Measurements from ENCODE around the gene MACROD2. TPM values are rescaled to one million over a fixed set of nuclear protein-coding genes. Genes with fewer than 3 reads are reported as not detected.

The MACROD2 gene
- total and polyA plus RNA-seq, 2 donors (not counting 1 experiment from before 2014, with no cell fraction given) = 5.3 to 6.7 TPM

- no peak overlapping the region for H3K4me3 Mint-ChIP-seq
- no peaks in the 10 kb centered on the region for H3K9me3 Mint-ChIP-seq (ENCODE audit: insufficient read depth)
- H3K9me3 ChIP-seq (ENCODE audit: control extremely low read depth in 1 of 3, control insufficient read depth in 2 of 3, insufficient read depth in 1 of 3, low read length in 2 of 3) = no peaks in the 10 kb centered on the region
- no peaks in the 10 kb centered on the region for H3K27me3 ChIP-seq (replicated peaks in 1 of 4; ENCODE audit: control extremely low read depth in 1 of 4, control insufficient read depth in 3 of 4, insufficient read depth in 4 of 4, low read length in 3 of 4)
- no peaks in the 10 kb centered on the region for H3K79me2 ChIP-seq (ENCODE audit: control insufficient read depth, insufficient read depth, low read length)
- peaks cover 11% of the 10 kb centered on the region for H3K4me1 Mint-ChIP-seq
- POLR2A ChIA-PET = no interaction called here
- no peak for TF ChIP-seq CTCF (IDR thresholded peaks at IDR 0.05)
- no peak for TF ChIP-seq EZH2 (IDR thresholded peaks at IDR 0.05; ENCODE audit: borderline replicate concordance, insufficient read depth, low read depth, low read length, poor library complexity, severe bottlenecking)
- DNase-seq = peak; percentile 4
- no peak overlapping the region for H3K9ac ChIP-seq (ENCODE audit: low read length)
- H3K36me3 ChIP-seq (replicated peaks in 1 of 2; ENCODE audit: control extremely low read depth in 1 of 2, control insufficient read depth in 1 of 2, extremely low read depth in 1 of 2, insufficient read depth in 2 of 2, low read length in 1 of 2) = no peaks in the 10 kb centered on the region
- H2AFZ ChIP-seq (ENCODE audit: insufficient read depth, low read depth, low read length, poor library complexity, severe bottlenecking) = peak overlapping the region; percentile 42
- CTCF ChIA-PET = no interaction called here
- no peaks in the 10 kb centered on the region for H4K20me1 ChIP-seq (ENCODE audit: control insufficient read depth, insufficient read depth, low read length, poor library complexity, severe bottlenecking)
- no peaks in the 10 kb centered on the region for H3K27me3 Mint-ChIP-seq
- 11% methylated on average over 5 of the region's 5 CpGs for WGBS (ENCODE audit: insufficient coverage)
- H3K4me3 ChIP-seq (ENCODE audit: control extremely low read depth in 1 of 5, extremely low read depth in 1 of 5, insufficient read depth in 1 of 5, low read depth in 2 of 5, low read length in 4 of 5) = no peak overlapping the region
- ATAC-seq (ENCODE audit: low read depth) = no peak
- no peak overlapping the region for H3K27ac Mint-ChIP-seq
- no peaks in the 10 kb centered on the region for H3K4me1 ChIP-seq (ENCODE audit: control insufficient read depth in 2 of 2, insufficient read depth in 2 of 2, low read length in 2 of 2)
- no peak overlapping the region for H3K4me2 ChIP-seq (replicated peaks; ENCODE audit: low read depth, low read length, poor library complexity, severe bottlenecking)
- intact Hi-C loops (cut with micrococcal nuclease) = no loop called here
- no peak overlapping the region for H3K27ac ChIP-seq (ENCODE audit: low read length in 2 of 2)
Measured at GRCh38 chr20:15475483-15475882, 1480.2 kb downstream of the MACROD2 start.

- no peaks in the 10 kb centered on the region for H4K20me1 ChIP-seq (ENCODE audit: control insufficient read depth, insufficient read depth, low read length, poor library complexity, severe bottlenecking)
- no peaks in the 10 kb centered on the region for H3K27me3 Mint-ChIP-seq
- H3K27ac Mint-ChIP-seq = no peak overlapping the region
- no peaks in the 10 kb centered on the region for H3K9me3 Mint-ChIP-seq (ENCODE audit: insufficient read depth)
- TF ChIP-seq CTCF (IDR thresholded peaks at IDR 0.05) (no peak), EZH2 (IDR thresholded peaks at IDR 0.05; ENCODE audit: borderline replicate concordance, insufficient read depth, low read depth, low read length, poor library complexity, severe bottlenecking) (no peak)
- intact Hi-C loops (cut with micrococcal nuclease) = no loop called here
- CTCF ChIA-PET = no interaction called here
- no peak overlapping the region for H3K4me3 Mint-ChIP-seq
- POLR2A ChIA-PET = no interaction called here
- ATAC-seq (ENCODE audit: low read depth) (no peak), DNase-seq (no peak)
- no peak overlapping the region for H2AFZ ChIP-seq (ENCODE audit: insufficient read depth, low read depth, low read length, poor library complexity, severe bottlenecking)
- WGBS (ENCODE audit: insufficient coverage) = no CpG with 5 or more reads among the region's 2 CpGs
- H3K9me3 ChIP-seq (ENCODE audit: control extremely low read depth in 1 of 3, control insufficient read depth in 2 of 3, insufficient read depth in 1 of 3, low read length in 2 of 3) = no peaks in the 10 kb centered on the region
- no peaks in the 10 kb centered on the region for H3K79me2 ChIP-seq (ENCODE audit: control insufficient read depth, insufficient read depth, low read length)
- no peak overlapping the region for H3K27ac ChIP-seq (ENCODE audit: low read length in 2 of 2)
- H3K36me3 ChIP-seq (replicated peaks in 1 of 2; ENCODE audit: control extremely low read depth in 1 of 2, control insufficient read depth in 1 of 2, extremely low read depth in 1 of 2, insufficient read depth in 2 of 2, low read length in 1 of 2) = no peaks in the 10 kb centered on the region
- H3K27me3 ChIP-seq (replicated peaks in 1 of 4; ENCODE audit: control extremely low read depth in 1 of 4, control insufficient read depth in 3 of 4, insufficient read depth in 4 of 4, low read length in 3 of 4) = no peaks in the 10 kb centered on the region
- no peak overlapping the region for H3K9ac ChIP-seq (ENCODE audit: low read length)
- H3K4me3 ChIP-seq (ENCODE audit: control extremely low read depth in 1 of 5, extremely low read depth in 1 of 5, insufficient read depth in 1 of 5, low read depth in 2 of 5, low read length in 4 of 5) = no peak overlapping the region
- no peaks in the 10 kb centered on the region for H3K4me1 ChIP-seq (ENCODE audit: control insufficient read depth in 2 of 2, insufficient read depth in 2 of 2, low read length in 2 of 2)
- H3K4me2 ChIP-seq (replicated peaks; ENCODE audit: low read depth, low read length, poor library complexity, severe bottlenecking) = no peak overlapping the region
- H3K4me1 Mint-ChIP-seq = peaks cover 11% of the 10 kb centered on the region
Measured at GRCh38 chr20:15476186-15476585, 1480.9 kb downstream of the MACROD2 start.
